T-helper 2 cell treated with Interferon-gamma antibody and Interleukin-4, amounts not matched to agents 5 μg/mL and 100 μg/mL, for 36 hours (primary cell): Measurements from ENCODE around the gene MND1.

ENCODE experiments used
- DNase-seq: peaks from one replicate; pipeline ENCODE4 v3.0.0; 2021; ENCODE audit warnings: low spot score
- H3K27ac Mint-ChIP-seq: one replicate; pipeline ENCODE4 v1.8.0; 2021; ENCODE audit warnings: mild to moderate bottlenecking, mixed read lengths
- H3K27me3 Mint-ChIP-seq: one replicate; pipeline ENCODE4 v1.8.0; 2021; ENCODE audit warnings: low read depth, mixed read lengths
- H3K36me3 Mint-ChIP-seq: one replicate; pipeline ENCODE4 v1.8.0; 2021; ENCODE audit warnings: low read depth, mixed read lengths
- H3K4me1 Mint-ChIP-seq: one replicate; pipeline ENCODE4 v1.8.0; 2021; ENCODE audit warnings: low read depth, mixed read lengths
- H3K4me3 Mint-ChIP-seq: one replicate; pipeline ENCODE4 v1.8.0; 2022; ENCODE audit warnings: mild to moderate bottlenecking, moderate library complexity, mixed read lengths
- H3K9me3 Mint-ChIP-seq: one replicate; pipeline ENCODE4 v1.8.0; 2021; ENCODE audit warnings: mixed read lengths

MND1 gene

DNA sequence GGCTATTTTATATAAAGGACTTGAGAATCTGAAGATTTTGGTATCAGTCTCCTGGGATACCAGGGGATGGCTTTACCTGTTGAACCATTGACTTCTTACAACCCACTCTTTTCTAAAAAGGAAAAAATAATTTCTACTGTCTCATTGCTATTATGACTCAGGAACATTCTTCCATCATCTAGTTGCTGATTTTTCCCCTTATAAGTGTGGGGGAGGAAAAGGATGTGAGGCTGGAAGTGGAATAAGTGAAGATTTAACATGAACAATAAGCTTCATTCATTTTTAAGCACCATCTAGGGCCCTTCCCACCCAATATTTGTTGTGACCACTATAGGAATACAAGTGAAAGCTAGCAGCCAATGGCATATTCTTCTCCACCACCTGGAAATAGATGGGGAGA is 10.6 kb upstream of the MND1 start:
- Mint-ChIP-seq H3K27me3 (peaks cover 13% of the 10 kb centered on the region), H3K4me3 (no peak overlapping the region), H3K9me3 (no peaks in the 10 kb centered on the region), H3K4me1 (peaks cover 5% of the 10 kb centered on the region), H3K36me3 (no peaks in the 10 kb centered on the region), H3K27ac (no peak overlapping the region)
- DNase-seq = no peak

DNA sequence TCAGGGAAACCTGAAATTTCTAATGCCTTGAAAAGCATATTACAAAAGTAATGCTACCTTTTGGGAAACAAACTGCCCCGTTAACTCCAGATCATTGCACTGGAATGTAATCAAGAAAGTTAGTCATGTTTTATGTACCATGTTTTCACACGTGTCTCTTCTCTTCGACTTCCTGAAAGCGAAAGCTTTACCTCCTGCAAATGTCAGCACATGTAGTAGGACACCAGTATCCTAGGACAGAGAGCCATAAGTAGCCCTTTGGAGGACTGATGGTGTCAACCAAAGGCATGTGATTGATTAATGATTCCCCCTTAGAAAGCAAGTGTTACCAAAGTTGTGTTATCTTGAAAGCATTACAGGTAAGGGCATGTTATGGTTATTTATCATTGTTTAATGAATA is 8.8 kb upstream of the MND1 start:
- Mint-ChIP-seq H3K27ac (no peak overlapping the region), H3K36me3 (no peaks in the 10 kb centered on the region), H3K9me3 (no peaks in the 10 kb centered on the region), H3K4me3 (no peak overlapping the region), H3K27me3 (peaks cover 19% of the 10 kb centered on the region), H3K4me1 (peaks cover 5% of the 10 kb centered on the region)
- no peak for DNase-seq

DNA sequence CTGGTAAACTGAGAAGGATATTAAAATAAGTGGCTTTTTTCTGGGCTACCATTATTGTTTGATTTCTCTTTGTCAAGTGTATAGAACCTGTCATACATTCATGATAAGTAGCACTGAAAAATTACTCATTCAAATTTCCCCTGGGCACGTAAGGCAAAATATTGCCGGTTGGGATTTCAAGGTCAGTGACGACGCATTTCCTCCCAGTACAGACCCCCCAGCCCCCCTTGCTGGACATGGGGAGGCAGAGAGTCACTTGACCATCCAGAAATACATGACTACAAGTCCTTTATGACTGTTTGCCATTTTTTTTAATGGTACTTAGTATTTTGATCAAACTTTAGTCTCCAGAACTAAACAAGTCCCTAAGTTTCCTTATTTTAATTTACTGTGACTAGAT is 6.8 kb upstream of the MND1 start:
- peaks cover 24% of the 10 kb centered on the region for H3K27me3 Mint-ChIP-seq
- no peak overlapping the region for H3K4me3 Mint-ChIP-seq
- no peak overlapping the region for H3K27ac Mint-ChIP-seq
- no peaks in the 10 kb centered on the region for H3K9me3 Mint-ChIP-seq
- no peaks in the 10 kb centered on the region for H3K36me3 Mint-ChIP-seq
- H3K4me1 Mint-ChIP-seq = peaks cover 9% of the 10 kb centered on the region
- no peak for DNase-seq

DNA sequence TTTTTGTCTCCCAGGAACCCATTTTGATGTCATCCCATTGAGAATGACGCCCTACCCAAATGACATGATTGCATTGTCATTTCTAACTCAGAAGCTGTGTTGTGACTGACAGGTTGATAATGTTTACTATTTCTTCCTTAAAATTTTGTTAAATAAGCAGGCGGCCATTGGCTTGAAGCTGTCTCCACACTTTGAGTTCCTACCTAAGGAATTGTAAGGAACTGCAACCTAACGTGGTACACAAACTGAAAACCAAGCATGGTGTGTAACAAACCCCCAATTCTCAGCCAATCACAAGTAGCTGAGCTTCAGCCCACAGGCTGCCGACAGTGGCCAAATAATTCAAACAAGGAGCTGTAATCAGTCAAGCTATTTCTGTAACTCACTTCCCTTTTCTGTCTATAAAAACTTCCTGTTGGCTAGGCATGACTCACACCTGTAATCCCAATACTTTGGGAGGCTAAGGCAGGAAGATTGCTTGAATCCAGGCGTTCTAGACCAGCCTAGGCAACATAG is 2.9 kb upstream of the MND1 start:
- H3K4me3 Mint-ChIP-seq = no peak overlapping the region
- H3K27me3 Mint-ChIP-seq = peaks cover 19% of the 10 kb centered on the region
- no peak for DNase-seq
- peaks cover 17% of the 10 kb centered on the region for H3K4me1 Mint-ChIP-seq
- H3K36me3 Mint-ChIP-seq = no peaks in the 10 kb centered on the region
- H3K9me3 Mint-ChIP-seq = no peaks in the 10 kb centered on the region
- no peak overlapping the region for H3K27ac Mint-ChIP-seq

DNA sequence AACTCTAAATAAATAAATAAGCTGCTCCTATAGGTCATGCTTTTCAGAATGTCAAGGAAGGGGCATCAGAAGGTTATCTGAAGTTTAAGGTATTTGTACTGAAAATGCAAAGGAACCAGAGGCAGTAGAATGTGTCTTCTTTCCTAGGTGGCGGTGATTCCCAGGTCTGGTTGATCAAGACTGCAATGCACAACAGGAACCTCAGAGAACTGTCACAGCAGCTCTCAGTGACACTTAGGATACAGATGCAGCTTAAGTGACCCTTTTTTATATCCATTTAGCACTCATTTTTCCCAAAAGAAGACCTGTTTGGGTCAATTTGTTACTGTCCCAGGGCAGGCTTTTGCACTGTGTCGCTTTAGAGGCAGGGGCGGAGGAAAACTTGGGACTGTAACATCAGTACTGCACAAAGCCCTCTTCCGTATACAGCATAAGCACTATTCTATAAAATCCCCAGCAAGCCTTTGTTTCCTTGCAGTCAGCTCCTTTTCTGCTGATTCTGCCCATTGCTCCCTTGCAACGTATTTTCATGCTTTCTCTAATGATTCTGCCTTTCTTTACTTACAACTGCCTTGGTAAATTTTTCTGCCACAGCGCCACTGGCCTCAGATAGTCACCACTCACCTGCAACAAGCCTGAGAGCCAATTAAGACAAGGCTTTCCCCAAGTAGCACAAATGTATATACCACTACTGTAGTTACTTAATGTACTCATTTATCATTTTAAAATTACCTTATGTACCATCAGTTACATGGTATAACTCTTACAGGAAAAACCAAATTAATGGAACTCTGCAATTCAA is 1.5 kb upstream of the MND1 start:
- H3K27ac Mint-ChIP-seq = no peak overlapping the region
- no peak for DNase-seq
- peak overlapping the region; percentile 20 for H3K4me3 Mint-ChIP-seq
- H3K27me3 Mint-ChIP-seq = peaks cover 13% of the 10 kb centered on the region
- H3K9me3 Mint-ChIP-seq = no peaks in the 10 kb centered on the region
- H3K36me3 Mint-ChIP-seq = peaks cover 5% of the 10 kb centered on the region
- H3K4me1 Mint-ChIP-seq = peaks cover 30% of the 10 kb centered on the region

DNA sequence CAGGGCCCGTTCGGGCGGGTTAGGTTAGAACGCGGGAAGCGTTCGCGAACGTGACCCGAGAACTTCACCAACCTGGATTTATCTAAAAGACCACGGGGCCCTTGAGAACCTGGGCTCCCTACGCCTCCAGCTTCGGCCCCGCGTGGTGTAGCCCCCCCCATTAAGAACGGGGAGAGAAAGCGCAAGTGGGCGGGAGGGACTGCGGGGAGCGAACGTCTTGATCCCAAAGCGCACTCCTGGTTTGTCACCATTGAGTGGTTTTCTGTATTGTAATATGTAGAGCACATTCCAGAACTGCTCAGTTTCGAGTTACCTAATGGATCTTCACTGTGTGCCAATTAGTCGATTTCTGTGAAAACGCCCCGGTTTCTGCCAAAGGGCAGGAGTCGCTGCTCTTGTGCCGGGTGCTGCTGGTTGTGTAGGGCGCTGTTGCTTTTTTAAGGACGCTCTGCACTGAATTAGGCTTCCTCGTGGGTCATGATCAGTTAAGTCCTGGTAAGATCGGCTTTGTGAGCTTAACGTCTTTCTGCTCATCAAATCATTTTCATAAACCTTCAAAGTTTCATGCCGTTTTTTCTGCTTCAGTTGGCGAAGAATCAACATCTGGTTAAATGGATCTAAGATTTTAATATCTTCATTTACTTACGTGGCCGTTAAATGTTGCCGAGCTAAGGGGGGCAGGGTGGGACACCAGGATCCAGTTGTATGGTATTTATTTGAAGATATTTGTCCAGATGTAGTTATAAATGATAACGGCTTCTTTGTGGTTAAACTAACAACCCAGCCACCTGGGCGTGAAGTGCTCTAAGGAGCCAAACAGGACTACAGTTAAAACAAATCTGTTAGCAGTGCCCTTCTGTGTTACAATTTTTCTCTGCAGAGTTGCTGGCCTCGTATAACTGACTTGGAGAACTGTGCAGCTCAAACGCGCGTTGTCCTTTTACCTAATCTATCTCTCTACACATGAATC is 809 bp downstream of the MND1 start:
- H3K4me1 Mint-ChIP-seq = peaks cover 44% of the 10 kb centered on the region
- peak; percentile 46 for DNase-seq
- H3K36me3 Mint-ChIP-seq = peaks cover 15% of the 10 kb centered on the region
- peak overlapping the region; percentile 90 for H3K27ac Mint-ChIP-seq
- peaks cover 8% of the 10 kb centered on the region for H3K27me3 Mint-ChIP-seq
- H3K9me3 Mint-ChIP-seq = no peaks in the 10 kb centered on the region
- peak overlapping the region; percentile 91 for H3K4me3 Mint-ChIP-seq

DNA sequence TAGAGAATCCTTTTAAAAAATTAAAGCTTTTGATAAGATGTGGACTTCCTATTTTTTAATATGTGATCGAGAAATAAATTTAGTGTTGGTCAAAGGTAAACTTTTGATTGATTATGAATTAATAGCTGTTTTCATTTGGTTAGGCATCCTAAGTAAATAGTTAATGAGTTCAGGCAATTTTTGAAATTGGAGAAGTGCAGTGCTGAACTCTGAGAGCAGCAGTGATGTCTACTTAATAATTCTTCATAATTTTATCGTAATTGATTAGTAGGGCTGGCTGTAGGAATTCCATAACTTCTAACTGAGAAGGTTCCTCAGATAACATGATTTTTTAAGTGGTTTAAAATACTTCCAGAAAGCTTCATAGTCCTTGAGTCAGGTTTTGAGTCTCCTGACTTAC is 1.5 kb downstream of the MND1 start:
- peaks cover 7% of the 10 kb centered on the region for H3K27me3 Mint-ChIP-seq
- no peak for DNase-seq
- no peaks in the 10 kb centered on the region for H3K9me3 Mint-ChIP-seq
- H3K4me3 Mint-ChIP-seq = peak overlapping the region; percentile 91
- peak overlapping the region; percentile 90 for H3K27ac Mint-ChIP-seq
- H3K4me1 Mint-ChIP-seq = peaks cover 47% of the 10 kb centered on the region
- H3K36me3 Mint-ChIP-seq = peaks cover 17% of the 10 kb centered on the region

DNA sequence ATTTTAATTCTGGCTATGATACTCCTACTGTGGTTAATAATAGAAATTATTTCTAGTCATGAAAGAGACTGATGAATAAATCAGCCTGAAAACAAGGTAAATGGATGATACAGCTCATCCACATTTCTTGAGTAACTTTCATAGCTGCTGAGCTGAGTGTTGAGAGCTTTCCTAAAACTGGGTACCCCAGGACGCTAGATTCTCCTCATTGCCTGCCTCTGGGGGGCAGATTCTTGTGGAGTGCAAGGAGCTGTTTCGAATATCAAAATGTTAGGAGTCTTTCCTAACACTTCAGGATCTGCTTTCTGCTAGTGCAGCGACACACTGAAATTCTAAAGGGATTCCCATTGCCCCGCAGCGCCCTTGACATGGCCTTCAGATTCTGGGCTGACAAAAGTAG is 2.1 kb downstream of the MND1 start:
- Mint-ChIP-seq H3K4me3 (peak overlapping the region; percentile 60), H3K4me1 (peaks cover 44% of the 10 kb centered on the region), H3K9me3 (no peaks in the 10 kb centered on the region), H3K36me3 (peaks cover 17% of the 10 kb centered on the region), H3K27ac (peak overlapping the region; percentile 28), H3K27me3 (peaks cover 3% of the 10 kb centered on the region)
- no peak for DNase-seq

DNA sequence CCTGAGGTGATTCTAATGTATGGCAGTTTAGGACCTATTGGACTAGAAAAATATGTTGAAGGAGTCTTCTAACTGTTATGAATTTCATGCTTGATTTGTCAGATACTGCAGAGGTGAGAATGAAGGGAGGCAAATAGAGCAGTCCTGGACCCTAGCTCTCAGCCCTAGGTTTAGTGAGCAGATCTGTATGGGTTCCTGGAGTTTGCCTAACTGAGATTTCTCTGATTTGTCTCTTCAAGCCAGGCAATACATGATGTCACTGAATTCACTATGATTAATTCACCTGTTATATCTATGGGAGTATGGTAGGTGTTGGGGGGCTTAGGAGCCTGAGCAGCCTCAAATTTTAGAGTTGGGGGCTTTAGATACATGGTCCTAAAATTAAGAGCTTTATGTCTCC is 2.6 kb downstream of the MND1 start:
- no peak for DNase-seq
- H3K27ac Mint-ChIP-seq = peak overlapping the region; percentile 4

DNA sequence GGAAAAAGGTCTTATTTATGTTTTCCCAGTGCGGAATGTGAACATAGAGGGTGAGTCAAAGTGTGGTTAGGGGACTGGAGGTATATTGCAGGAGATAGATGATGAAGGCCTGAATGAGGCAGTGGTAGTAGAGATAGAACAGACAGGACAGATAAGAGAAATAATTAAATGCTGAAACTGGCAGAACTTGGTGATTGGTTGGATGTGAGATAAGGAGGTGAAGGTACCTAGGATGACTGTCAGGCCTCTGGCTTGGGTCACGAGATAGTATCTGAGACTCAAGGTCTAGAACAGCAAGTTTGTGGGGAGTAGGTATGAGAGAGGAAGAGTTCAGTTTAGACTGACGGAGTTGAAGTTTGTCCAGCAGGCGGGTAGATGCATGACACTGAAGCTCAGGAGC is 3.5 kb downstream of the MND1 start:
- no peak overlapping the region for H3K27ac Mint-ChIP-seq
- peaks cover 24% of the 10 kb centered on the region for H3K36me3 Mint-ChIP-seq
- peak overlapping the region; percentile 6 for H3K4me3 Mint-ChIP-seq
- no peaks in the 10 kb centered on the region for H3K27me3 Mint-ChIP-seq
- H3K4me1 Mint-ChIP-seq = peaks cover 45% of the 10 kb centered on the region
- DNase-seq = no peak
- no peaks in the 10 kb centered on the region for H3K9me3 Mint-ChIP-seq

More for the DNA sequence above, 2.6 kb downstream of the MND1 start:
- H3K27me3 Mint-ChIP-seq = peaks cover 2% of the 10 kb centered on the region
- H3K9me3 Mint-ChIP-seq = no peaks in the 10 kb centered on the region
- peaks cover 18% of the 10 kb centered on the region for H3K36me3 Mint-ChIP-seq
- peaks cover 44% of the 10 kb centered on the region for H3K4me1 Mint-ChIP-seq
- H3K4me3 Mint-ChIP-seq = peak overlapping the region; percentile 6

DNA sequence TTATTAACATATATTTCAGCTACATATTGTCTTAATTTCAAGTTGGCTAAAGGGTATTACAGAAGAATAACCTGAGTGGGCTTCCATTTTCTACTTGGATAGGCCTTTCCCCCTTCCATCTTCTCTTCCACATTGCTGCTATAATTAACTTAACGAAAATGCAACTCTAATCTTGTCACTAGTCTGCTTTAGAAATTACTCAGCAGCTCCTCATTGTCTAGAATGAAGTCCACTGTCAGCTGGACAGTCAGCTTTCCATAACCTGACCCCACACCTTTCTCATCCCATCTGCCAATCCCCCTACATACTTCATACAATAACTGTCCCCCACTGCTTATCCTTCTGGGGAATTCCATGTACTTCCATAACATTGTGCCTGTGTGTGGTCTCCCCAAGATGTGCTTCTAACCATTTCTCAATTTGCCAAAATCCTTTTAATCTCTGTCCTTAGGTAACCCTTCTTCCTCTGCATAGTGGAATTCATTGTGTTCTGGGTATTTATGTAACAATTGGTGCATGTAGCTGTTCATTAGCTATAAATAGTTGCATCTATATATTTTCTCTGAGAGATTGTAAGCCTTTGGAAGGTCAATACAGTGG is 4.8 kb downstream of the MND1 start:
- H3K4me1 Mint-ChIP-seq = peaks cover 43% of the 10 kb centered on the region
- no peak overlapping the region for H3K4me3 Mint-ChIP-seq
- no peaks in the 10 kb centered on the region for H3K27me3 Mint-ChIP-seq
- H3K36me3 Mint-ChIP-seq = peaks cover 27% of the 10 kb centered on the region
- DNase-seq = no peak
- no peak overlapping the region for H3K27ac Mint-ChIP-seq
- H3K9me3 Mint-ChIP-seq = no peaks in the 10 kb centered on the region

DNA sequence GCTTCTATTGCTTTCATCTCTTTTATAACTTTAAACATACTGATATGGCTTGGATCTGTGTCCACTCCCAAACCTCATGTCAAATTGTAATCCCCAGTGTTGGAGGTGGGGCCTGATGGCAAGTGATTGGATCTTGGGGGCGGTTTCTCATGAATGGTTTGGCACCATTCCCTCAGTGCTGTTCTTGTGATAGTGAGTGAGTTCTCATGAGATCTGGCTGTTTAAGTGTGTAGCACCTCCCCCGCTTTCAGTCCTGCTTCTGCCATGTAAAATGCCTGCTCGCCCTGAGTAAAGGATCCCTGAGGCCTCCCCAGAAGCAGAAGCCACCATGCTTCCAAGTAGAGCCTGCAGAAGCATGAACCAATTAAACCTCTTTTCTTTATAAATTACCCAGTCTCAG is 17.7 kb downstream of the MND1 start:
- peaks cover 71% of the 10 kb centered on the region for H3K36me3 Mint-ChIP-seq
- no peaks in the 10 kb centered on the region for H3K27me3 Mint-ChIP-seq
- H3K9me3 Mint-ChIP-seq = no peaks in the 10 kb centered on the region
- H3K4me1 Mint-ChIP-seq = peaks cover 16% of the 10 kb centered on the region
- no peak overlapping the region for H3K4me3 Mint-ChIP-seq
- DNase-seq = no peak
- H3K27ac Mint-ChIP-seq = no peak overlapping the region

DNA sequence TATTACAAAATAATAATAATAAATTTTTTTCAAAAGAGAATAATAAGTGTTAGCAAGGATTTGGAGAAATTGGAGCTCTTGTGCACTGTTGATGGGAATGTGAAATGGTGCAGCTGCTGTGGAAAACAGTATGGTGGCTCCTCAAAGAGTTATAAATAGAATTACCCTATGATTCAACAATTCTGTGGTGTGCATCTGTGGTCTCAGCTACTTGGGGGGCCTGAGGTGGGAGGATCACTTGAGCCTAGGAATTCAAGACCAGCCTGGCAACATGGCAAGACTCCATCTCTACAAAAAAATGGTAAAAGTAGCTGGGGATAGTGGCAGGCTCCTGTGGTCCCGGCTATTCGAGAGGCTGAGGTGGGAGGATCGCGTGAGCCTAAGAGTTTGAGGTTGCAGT is 19.6 kb downstream of the MND1 start:
- Mint-ChIP-seq H3K27ac (no peak overlapping the region), H3K4me3 (no peak overlapping the region), H3K4me1 (peaks cover 10% of the 10 kb centered on the region), H3K27me3 (no peaks in the 10 kb centered on the region), H3K9me3 (no peaks in the 10 kb centered on the region), H3K36me3 (peaks cover 67% of the 10 kb centered on the region)
- DNase-seq = no peak

DNA sequence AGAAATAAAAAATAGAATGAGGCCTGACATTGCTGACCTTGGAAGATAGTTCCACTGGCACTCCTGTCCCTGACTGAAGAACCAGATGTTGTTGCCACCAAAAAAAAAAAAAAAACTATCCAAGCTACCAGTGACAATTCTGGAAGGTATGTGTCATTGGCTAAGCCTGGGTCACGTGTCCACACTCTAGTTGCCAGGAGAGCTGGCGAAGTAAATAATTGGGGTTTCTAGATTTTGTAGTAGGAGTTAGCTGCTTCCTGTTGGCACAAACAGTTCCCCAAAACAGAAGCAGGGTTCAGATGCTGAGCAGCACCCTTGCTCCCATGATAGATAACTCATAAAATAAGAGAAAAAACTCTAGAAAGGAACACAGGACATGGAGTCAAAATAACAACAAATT is 20.5 kb downstream of the MND1 start:
- peaks cover 10% of the 10 kb centered on the region for H3K4me1 Mint-ChIP-seq
- H3K36me3 Mint-ChIP-seq = peaks cover 64% of the 10 kb centered on the region

More for the DNA sequence above, 20.5 kb downstream of the MND1 start:
- H3K4me3 Mint-ChIP-seq = no peak overlapping the region
- H3K9me3 Mint-ChIP-seq = no peaks in the 10 kb centered on the region
- no peak overlapping the region for H3K27ac Mint-ChIP-seq
- H3K27me3 Mint-ChIP-seq = no peaks in the 10 kb centered on the region
- DNase-seq = no peak
